GM23338 (cell line): ENCODE measurements around the gene ANKRD13C. TPM values are rescaled to one million over a fixed set of nuclear protein-coding genes. Genes with fewer than 3 reads are reported as not detected.

Experiments
- ATAC-seq: fragments of 200-7000 bp; cut with Tn5 transposase; 3 replicates; pipeline ENCODE4 v1.9.1; 2020
- DNase-seq: peaks from one replicate; pipeline ENCODE4 v3.0.0-alpha.2; 2015; ENCODE audit warnings: low spot score
- H2AFZ ChIP-seq: fragments of 200-600 bp; sonication (generic); 2 replicates; pipeline ENCODE4 v1.8.0; 2016; ENCODE audit warnings: antibody characterized with exemption, mild to moderate bottlenecking, moderate library complexity
- H3F3A ChIP-seq: fragments of 200-600 bp; sonication (generic); replicated peaks from 2 replicates; pipeline ENCODE4 v1.8.0; 2017; ENCODE audit warnings: antibody characterized with exemption, mixed run types, low read depth
- H3K27ac ChIP-seq: fragments of 200-600 bp; sonication (generic); 2 replicates; pipeline ENCODE4 v1.6.1; 2016; ENCODE audit warnings: low read depth
- H3K27me3 ChIP-seq: fragments of 200-600 bp; sonication (generic); 2 replicates; pipeline ENCODE4 v1.8.0; 2016; ENCODE audit warnings: mild to moderate bottlenecking, mixed run types, moderate library complexity; ENCODE audit not compliant: insufficient read depth
- H3K36me3 ChIP-seq: fragments of 200-600 bp; sonication (generic); 2 replicates; pipeline ENCODE4 v1.8.0; 2016; ENCODE audit warnings: mild to moderate bottlenecking; ENCODE audit not compliant: insufficient read depth
- H3K4me1 ChIP-seq: fragments of 200-600 bp; sonication (generic); 2 replicates; pipeline ENCODE4 v1.8.0; 2016; ENCODE audit warnings: mild to moderate bottlenecking, moderate library complexity; ENCODE audit not compliant: insufficient read depth
- H3K4me2 ChIP-seq: fragments of 200-600 bp; sonication (generic); 2 replicates; pipeline ENCODE4 v1.7.1; 2017; ENCODE audit warnings: mixed run types
- H3K4me3 ChIP-seq: fragments of 200-600 bp; sonication (generic); 2 replicates; pipeline ENCODE4 v1.6.1; 2016; ENCODE audit warnings: mixed run types
- H3K79me2 ChIP-seq: fragments of 200-600 bp; sonication (generic); replicated peaks from 2 replicates; pipeline ENCODE4 v1.8.0; 2017; ENCODE audit warnings: mild to moderate bottlenecking; ENCODE audit not compliant: insufficient read depth
- H3K9me2 ChIP-seq: fragments of 200-600 bp; sonication (generic); 2 replicates; pipeline ENCODE4 v1.8.0; 2017; ENCODE audit not compliant: insufficient read depth
- H4K20me1 ChIP-seq: fragments of 200-600 bp; sonication (generic); replicated peaks from 2 replicates; pipeline ENCODE4 v1.8.0; 2017; ENCODE audit warnings: mild to moderate bottlenecking; ENCODE audit not compliant: insufficient read depth
- H3K27ac Mint-ChIP-seq: 2 replicates; pipeline ENCODE4 v1.8.0; 2020; ENCODE audit warnings: inconsistent platforms, mild to moderate bottlenecking, moderate library complexity, mixed read lengths
- H3K27me3 Mint-ChIP-seq: 3 replicates; pipeline ENCODE4 v1.8.0; 2022; ENCODE audit warnings: low read depth, mild to moderate bottlenecking, moderate library complexity, mixed read lengths, inconsistent platforms; ENCODE audit not compliant: insufficient read depth, poor library complexity
- H3K36me3 Mint-ChIP-seq: 3 replicates; pipeline ENCODE4 v1.8.0; 2021; ENCODE audit warnings: low read depth, mild to moderate bottlenecking, inconsistent platforms, moderate library complexity, mixed read lengths
- H3K4me1 Mint-ChIP-seq: 3 replicates; pipeline ENCODE4 v1.8.0; 2020; ENCODE audit warnings: mild to moderate bottlenecking, inconsistent platforms, mixed read lengths
- H3K4me3 Mint-ChIP-seq: 3 replicates; pipeline ENCODE4 v1.8.0; 2021; ENCODE audit warnings: moderate library complexity, mild to moderate bottlenecking, inconsistent platforms, mixed read lengths
- H3K9me3 Mint-ChIP-seq: 3 replicates; pipeline ENCODE4 v1.8.0; 2020; ENCODE audit warnings: moderate library complexity, mild to moderate bottlenecking, inconsistent platforms, mixed read lengths
- CREB1 ChIP-seq: fragments of 250-450 bp; sonication (Bioruptor Pico); IDR thresholded peaks from 2 replicates; pipeline ENCODE4 v1.5.0; 2020; ENCODE audit warnings: low read depth, mild to moderate bottlenecking, moderate library complexity
- EZH2phosphoT487 ChIP-seq: fragments of 200-600 bp; sonication (generic); IDR thresholded peaks from one replicate; pipeline ENCODE4 v1.8.1; 2018; ENCODE audit warnings: antibody characterized with exemption; ENCODE audit not compliant: unreplicated experiment
- JUNB ChIP-seq: IDR thresholded peaks from one replicate; pipeline ENCODE4 v1.6.1; 2016; ENCODE audit warnings: antibody characterized with exemption; ENCODE audit not compliant: unreplicated experiment
- NANOG ChIP-seq: IDR thresholded peaks from 2 replicates; pipeline ENCODE4 v1.6.1; 2016; ENCODE audit warnings: antibody characterized with exemption, borderline replicate concordance
- POLR2AphosphoS5 ChIP-seq: IDR thresholded peaks from 2 replicates; pipeline ENCODE4 v1.6.1; 2016; ENCODE audit warnings: antibody characterized with exemption, low read depth
- ZNF114 ChIP-seq: fragments of 250-450 bp; sonication (Bioruptor Pico); IDR thresholded peaks from 2 replicates; pipeline ENCODE4 v1.5.0; 2020; ENCODE audit warnings: mild to moderate bottlenecking, moderate library complexity
- ZNF331 ChIP-seq: fragments of 250-450 bp; sonication (Bioruptor Pico); IDR thresholded peaks from 2 replicates; pipeline ENCODE4 v1.5.0; 2020; ENCODE audit warnings: low read depth, mild to moderate bottlenecking, moderate library complexity
- polyA plus RNA-seq: library from polyadenylated mRNA; unstranded; fragments of >200 nt; fragmentation: Nextera tagmentation; extraction: Ambion mirVana; gene quantifications from 2 replicates; pipeline ENCODE4 v1.2.1, GENCODE V29; 2016
- total RNA-seq: library from RNA; depleted of rRNA; stranded (reverse); fragments of >200 nt; shearing (Covaris generic); gene quantifications from 2 replicates; pipeline ENCODE4 v1.2.3, GENCODE V29; 2014
- TF ChIP-seq, protein P1 (sequence below): fragments of 250-450 bp; sonication (Bioruptor Pico); IDR thresholded peaks from 2 replicates; pipeline ENCODE4 v1.5.0; 2020; ENCODE audit warnings: mild to moderate bottlenecking, moderate library complexity
- TF ChIP-seq, protein P2 (sequence below): IDR thresholded peaks from one replicate; pipeline ENCODE4 v1.6.1; 2018; ENCODE audit warnings: antibody characterized with exemption; ENCODE audit not compliant: unreplicated experiment
- TF ChIP-seq, protein P3 (sequence below), 2 experiments: fragments of 200-600 bp in 1 of 2; sonication (generic) in 1 of 2; conservative IDR thresholded peaks; 2 replicates each; pipeline versions ENCODE4 v1.5.1 to v1.6.1; 2016 to 2017; ENCODE audit warnings: antibody characterized with exemption in 2 of 2, low read depth in 2 of 2, mild to moderate bottlenecking in 2 of 2, moderate library complexity in 1 of 2
- TF ChIP-seq, protein P4 (sequence below): IDR thresholded peaks from 2 replicates; pipeline ENCODE4 v1.6.1; 2016; ENCODE audit warnings: antibody characterized with exemption

The ANKRD13C gene
- total and polyA plus RNA-seq, 2 experiments from 2014 or later, result 12.3 to 32.5 TPM

DNA sequence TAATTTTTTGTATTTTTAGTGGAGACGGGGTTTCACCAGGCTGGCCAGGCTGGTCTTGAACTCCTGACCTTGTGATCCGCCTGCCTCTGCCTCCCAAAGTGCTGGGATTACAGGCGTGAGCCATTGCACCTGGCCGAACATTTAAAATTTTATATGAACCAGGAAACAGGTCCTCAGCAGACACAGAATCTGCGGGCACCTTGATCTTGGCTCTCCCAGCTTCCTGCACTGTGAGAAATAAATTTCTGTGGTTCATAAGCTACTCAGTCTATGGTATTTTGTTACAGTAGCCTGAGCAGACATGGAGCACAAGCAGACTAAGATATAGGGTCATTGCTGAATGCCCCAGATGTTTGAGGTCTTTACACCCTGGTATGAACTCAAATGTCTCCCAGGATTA lies 33.0 kb upstream of the ANKRD13C start:
- Histone ChIP-seq H3K27ac (no peak overlapping the region), H3K9me2 (no peaks in the 10 kb centered on the region), H4K20me1 (no peaks in the 10 kb centered on the region), H3K4me2 (no peak overlapping the region), H3K27me3 (no peaks in the 10 kb centered on the region), H3K36me3 (no peaks in the 10 kb centered on the region), H3K79me2 (no peaks in the 10 kb centered on the region), H3F3A (no peaks in the 10 kb centered on the region), H3K4me3 (no peak overlapping the region), H3K4me1 (no peaks in the 10 kb centered on the region), H2AFZ (peak overlapping the region; percentile 89; the same call in 1 of the 2 replicates)
- no peak overlapping the region for H3K27ac Mint-ChIP-seq
- ATAC-seq, result no peak
- DNase-seq, result no peak
- H3K9me3 Mint-ChIP-seq, result no peaks in the 10 kb centered on the region
- H3K4me1 Mint-ChIP-seq, result no peaks in the 10 kb centered on the region
- TF ChIP-seq JUNB, result no peak
- TF ChIP-seq EZH2phosphoT487, result no peak
- peaks cover 2% of the 10 kb centered on the region for H3K27me3 Mint-ChIP-seq
- no peaks in the 10 kb centered on the region for H3K36me3 Mint-ChIP-seq
- H3K4me3 Mint-ChIP-seq, result no peak overlapping the region

DNA sequence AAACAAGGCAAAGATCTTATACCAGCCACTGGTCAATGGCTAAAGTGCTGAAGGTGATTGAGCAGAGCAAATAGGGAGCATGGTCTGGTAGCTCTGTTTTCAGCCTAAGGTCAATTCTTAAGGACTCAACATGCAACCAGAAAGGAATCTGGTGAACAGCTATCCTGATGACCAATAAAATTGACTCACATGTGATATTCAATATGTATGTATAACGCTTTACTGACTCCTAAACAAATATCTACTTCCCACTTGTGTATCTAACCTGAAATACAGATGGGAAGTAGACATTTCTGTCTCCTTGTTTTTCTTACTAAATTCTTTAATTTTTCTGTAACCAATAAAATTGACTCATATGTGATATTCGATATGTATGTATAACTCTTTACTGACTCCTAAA lies 31.6 kb upstream of the ANKRD13C start:
- H3K4me3 Mint-ChIP-seq, result no peak overlapping the region
- Histone ChIP-seq H3K9me2 (no peaks in the 10 kb centered on the region), H3K27ac (no peak overlapping the region), H3K4me1 (no peaks in the 10 kb centered on the region), H3K27me3 (no peaks in the 10 kb centered on the region), H3K36me3 (no peaks in the 10 kb centered on the region), H4K20me1 (no peaks in the 10 kb centered on the region), H3K4me2 (no peak overlapping the region), H3F3A (no peaks in the 10 kb centered on the region), H2AFZ (no peak overlapping the region), H3K79me2 (no peaks in the 10 kb centered on the region), H3K4me3 (no peak overlapping the region)
- no peaks in the 10 kb centered on the region for H3K9me3 Mint-ChIP-seq
- no peaks in the 10 kb centered on the region for H3K36me3 Mint-ChIP-seq
- H3K27ac Mint-ChIP-seq, result no peak overlapping the region
- ATAC-seq, result no peak
- DNase-seq, result no peak
- H3K4me1 Mint-ChIP-seq, result no peaks in the 10 kb centered on the region
- H3K27me3 Mint-ChIP-seq, result peaks cover 2% of the 10 kb centered on the region
- no peak for TF ChIP-seq CREB1 (CRISPR knock-in tag)
- TF ChIP-seq, protein P1, sequence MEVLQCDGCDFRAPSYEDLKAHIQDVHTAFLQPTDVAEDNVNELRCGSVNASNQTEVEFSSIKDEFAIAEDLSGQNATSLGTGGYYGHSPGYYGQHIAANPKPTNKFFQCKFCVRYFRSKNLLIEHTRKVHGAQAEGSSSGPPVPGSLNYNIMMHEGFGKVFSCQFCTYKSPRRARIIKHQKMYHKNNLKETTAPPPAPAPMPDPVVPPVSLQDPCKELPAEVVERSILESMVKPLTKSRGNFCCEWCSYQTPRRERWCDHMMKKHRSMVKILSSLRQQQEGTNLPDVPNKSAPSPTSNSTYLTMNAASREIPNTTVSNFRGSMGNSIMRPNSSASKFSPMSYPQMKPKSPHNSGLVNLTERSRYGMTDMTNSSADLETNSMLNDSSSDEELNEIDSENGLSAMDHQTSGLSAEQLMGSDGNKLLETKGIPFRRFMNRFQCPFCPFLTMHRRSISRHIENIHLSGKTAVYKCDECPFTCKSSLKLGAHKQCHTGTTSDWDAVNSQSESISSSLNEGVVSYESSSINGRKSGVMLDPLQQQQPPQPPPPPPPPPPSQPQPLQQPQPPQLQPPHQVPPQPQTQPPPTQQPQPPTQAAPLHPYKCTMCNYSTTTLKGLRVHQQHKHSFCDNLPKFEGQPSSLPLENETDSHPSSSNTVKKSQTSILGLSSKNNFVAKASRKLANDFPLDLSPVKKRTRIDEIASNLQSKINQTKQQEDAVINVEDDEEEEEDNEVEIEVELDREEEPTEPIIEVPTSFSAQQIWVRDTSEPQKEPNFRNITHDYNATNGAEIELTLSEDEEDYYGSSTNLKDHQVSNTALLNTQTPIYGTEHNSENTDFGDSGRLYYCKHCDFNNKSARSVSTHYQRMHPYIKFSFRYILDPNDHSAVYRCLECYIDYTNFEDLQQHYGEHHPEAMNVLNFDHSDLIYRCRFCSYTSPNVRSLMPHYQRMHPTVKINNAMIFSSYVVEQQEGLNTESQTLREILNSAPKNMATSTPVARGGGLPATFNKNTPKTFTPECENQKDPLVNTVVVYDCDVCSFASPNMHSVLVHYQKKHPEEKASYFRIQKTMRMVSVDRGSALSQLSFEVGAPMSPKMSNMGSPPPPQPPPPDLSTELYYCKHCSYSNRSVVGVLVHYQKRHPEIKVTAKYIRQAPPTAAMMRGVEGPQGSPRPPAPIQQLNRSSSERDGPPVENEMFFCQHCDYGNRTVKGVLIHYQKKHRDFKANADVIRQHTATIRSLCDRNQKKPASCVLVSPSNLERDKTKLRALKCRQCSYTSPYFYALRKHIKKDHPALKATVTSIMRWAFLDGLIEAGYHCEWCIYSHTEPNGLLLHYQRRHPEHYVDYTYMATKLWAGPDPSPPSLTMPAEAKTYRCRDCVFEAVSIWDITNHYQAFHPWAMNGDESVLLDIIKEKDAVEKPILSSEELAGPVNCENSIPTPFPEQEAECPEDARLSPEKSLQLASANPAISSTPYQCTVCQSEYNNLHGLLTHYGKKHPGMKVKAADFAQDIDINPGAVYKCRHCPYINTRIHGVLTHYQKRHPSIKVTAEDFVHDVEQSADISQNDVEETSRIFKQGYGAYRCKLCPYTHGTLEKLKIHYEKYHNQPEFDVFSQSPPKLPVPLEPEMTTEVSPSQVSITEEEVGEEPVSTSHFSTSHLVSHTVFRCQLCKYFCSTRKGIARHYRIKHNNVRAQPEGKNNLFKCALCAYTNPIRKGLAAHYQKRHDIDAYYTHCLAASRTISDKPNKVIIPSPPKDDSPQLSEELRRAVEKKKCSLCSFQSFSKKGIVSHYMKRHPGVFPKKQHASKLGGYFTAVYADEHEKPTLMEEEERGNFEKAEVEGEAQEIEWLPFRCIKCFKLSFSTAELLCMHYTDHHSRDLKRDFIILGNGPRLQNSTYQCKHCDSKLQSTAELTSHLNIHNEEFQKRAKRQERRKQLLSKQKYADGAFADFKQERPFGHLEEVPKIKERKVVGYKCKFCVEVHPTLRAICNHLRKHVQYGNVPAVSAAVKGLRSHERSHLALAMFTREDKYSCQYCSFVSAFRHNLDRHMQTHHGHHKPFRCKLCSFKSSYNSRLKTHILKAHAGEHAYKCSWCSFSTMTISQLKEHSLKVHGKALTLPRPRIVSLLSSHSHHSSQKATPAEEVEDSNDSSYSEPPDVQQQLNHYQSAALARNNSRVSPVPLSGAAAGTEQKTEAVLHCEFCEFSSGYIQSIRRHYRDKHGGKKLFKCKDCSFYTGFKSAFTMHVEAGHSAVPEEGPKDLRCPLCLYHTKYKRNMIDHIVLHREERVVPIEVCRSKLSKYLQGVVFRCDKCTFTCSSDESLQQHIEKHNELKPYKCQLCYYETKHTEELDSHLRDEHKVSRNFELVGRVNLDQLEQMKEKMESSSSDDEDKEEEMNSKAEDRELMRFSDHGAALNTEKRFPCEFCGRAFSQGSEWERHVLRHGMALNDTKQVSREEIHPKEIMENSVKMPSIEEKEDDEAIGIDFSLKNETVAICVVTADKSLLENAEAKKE (CRISPR knock-in tag), result no peak
- no peak for TF ChIP-seq ZNF114 (CRISPR knock-in tag)
- no peak for TF ChIP-seq NANOG
- TF ChIP-seq ZNF331 (CRISPR knock-in tag), result no peak
- no peak for TF ChIP-seq POLR2AphosphoS5
- TF ChIP-seq, protein P2, sequence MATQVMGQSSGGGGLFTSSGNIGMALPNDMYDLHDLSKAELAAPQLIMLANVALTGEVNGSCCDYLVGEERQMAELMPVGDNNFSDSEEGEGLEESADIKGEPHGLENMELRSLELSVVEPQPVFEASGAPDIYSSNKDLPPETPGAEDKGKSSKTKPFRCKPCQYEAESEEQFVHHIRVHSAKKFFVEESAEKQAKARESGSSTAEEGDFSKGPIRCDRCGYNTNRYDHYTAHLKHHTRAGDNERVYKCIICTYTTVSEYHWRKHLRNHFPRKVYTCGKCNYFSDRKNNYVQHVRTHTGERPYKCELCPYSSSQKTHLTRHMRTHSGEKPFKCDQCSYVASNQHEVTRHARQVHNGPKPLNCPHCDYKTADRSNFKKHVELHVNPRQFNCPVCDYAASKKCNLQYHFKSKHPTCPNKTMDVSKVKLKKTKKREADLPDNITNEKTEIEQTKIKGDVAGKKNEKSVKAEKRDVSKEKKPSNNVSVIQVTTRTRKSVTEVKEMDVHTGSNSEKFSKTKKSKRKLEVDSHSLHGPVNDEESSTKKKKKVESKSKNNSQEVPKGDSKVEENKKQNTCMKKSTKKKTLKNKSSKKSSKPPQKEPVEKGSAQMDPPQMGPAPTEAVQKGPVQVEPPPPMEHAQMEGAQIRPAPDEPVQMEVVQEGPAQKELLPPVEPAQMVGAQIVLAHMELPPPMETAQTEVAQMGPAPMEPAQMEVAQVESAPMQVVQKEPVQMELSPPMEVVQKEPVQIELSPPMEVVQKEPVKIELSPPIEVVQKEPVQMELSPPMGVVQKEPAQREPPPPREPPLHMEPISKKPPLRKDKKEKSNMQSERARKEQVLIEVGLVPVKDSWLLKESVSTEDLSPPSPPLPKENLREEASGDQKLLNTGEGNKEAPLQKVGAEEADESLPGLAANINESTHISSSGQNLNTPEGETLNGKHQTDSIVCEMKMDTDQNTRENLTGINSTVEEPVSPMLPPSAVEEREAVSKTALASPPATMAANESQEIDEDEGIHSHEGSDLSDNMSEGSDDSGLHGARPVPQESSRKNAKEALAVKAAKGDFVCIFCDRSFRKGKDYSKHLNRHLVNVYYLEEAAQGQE, result no peak
- TF ChIP-seq, protein P3, sequence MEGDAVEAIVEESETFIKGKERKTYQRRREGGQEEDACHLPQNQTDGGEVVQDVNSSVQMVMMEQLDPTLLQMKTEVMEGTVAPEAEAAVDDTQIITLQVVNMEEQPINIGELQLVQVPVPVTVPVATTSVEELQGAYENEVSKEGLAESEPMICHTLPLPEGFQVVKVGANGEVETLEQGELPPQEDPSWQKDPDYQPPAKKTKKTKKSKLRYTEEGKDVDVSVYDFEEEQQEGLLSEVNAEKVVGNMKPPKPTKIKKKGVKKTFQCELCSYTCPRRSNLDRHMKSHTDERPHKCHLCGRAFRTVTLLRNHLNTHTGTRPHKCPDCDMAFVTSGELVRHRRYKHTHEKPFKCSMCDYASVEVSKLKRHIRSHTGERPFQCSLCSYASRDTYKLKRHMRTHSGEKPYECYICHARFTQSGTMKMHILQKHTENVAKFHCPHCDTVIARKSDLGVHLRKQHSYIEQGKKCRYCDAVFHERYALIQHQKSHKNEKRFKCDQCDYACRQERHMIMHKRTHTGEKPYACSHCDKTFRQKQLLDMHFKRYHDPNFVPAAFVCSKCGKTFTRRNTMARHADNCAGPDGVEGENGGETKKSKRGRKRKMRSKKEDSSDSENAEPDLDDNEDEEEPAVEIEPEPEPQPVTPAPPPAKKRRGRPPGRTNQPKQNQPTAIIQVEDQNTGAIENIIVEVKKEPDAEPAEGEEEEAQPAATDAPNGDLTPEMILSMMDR (conservative IDR thresholded peaks at IDR 0.05; ENCODE audit: low read depth in 2 of 2), result no peak
- TF ChIP-seq, protein P4, sequence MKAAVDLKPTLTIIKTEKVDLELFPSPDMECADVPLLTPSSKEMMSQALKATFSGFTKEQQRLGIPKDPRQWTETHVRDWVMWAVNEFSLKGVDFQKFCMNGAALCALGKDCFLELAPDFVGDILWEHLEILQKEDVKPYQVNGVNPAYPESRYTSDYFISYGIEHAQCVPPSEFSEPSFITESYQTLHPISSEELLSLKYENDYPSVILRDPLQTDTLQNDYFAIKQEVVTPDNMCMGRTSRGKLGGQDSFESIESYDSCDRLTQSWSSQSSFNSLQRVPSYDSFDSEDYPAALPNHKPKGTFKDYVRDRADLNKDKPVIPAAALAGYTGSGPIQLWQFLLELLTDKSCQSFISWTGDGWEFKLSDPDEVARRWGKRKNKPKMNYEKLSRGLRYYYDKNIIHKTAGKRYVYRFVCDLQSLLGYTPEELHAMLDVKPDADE, result no peak
